GM19467 (cell line): ENCODE measurements around the gene LATS1.
"Not testable (repeated sequence)": the region's sequence is repeated elsewhere in the genome, so short reads cannot be mapped to it uniquely, and the experiment has no call there.

ENCODE experiments used
- ATAC-seq: cut with Tn5 transposase; IDR thresholded peaks from one replicate; pipeline ENCODE4 v1.9.1; 2021; ENCODE audit warnings: mild to moderate bottlenecking, moderate library complexity; ENCODE audit not compliant: unreplicated experiment

Gene LATS1

DNA sequence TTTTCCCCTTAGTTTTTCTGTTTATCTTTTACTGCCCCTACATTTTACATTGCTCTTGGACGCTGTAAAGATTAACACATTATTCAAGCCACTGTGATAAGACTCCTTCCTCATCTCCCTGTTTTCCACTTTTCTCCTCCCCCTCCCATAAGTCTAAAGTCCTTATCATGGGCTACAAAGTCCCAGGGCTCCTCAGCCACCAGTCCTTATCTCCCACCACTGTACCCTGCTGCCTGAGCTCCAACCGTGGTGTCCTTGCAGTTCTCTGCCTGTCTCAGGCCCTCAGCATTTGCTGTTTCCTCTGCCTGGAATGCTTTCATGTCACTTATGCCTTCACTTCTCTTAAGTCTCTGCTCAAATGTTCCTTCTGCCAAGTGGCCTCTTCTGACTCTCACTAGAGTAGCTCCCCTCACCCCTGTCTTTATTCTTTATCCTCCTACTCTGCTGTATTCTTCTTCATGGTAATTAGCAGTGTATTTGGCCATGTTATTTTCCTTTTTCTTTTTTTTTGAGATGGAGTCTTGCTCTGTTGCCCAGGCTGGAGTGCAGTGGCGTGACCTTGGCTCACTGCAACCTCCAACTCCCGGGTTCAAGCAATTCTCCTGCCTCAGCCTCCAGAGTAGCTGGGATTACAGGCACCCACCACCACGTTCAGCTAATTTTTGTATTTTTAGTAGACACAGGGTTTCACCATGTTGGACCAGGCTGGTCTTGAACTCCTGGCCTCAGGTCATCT lies 10.8 kb upstream of the LATS1 start:
- no peak for ATAC-seq

DNA sequence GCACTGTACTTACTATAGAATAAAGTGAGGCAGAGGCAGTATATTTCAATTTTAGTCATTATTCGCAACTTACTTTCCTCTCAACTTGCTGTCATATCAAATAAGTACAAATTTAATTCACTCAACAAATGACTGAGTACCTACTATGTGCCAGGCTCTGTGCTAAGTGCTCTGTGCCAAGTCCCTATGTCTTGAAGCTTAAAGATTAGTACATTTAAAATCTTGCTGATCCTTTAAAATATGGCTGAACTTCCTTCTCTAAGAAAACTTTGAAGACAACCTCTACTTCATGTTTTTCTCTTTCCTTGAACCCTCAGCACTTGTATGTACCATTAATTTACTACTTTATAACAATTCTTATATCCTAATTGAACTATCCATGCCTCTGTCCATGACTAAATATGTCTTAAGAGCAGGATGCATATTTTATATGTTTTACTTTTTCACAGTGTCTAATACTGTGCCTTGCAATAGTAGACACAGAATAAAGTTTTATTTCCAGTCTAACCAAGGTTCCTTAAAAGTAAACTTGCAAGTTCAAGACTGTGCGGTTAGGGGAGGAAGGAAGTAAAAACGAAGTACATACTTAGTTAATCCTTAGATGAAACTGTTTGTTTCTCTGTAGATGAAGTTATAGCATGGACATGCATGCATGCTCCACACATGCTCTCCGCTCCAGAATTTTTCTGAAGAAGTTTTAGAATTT lies 10.0 kb upstream of the LATS1 start:
- ATAC-seq = no peak

DNA sequence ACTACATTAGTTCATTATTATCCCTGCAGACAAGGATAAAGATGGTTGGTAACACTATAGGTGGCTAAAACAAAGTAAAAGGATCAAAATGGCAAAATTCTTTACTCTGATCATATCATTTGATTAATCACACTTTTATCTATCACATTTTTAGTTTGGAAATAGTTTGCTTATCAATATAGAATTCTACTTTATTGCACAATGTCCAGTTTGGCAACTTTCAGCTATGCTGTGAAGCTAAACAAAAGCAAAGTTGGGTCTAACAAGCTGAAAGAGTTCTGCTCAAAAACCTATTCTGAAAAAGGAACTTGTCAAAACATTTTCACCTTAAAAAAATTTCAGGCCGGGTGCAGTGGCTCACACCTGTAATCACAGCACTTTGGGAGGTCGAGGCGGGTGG lies 7.9 kb upstream of the LATS1 start:
- no peak for ATAC-seq

DNA sequence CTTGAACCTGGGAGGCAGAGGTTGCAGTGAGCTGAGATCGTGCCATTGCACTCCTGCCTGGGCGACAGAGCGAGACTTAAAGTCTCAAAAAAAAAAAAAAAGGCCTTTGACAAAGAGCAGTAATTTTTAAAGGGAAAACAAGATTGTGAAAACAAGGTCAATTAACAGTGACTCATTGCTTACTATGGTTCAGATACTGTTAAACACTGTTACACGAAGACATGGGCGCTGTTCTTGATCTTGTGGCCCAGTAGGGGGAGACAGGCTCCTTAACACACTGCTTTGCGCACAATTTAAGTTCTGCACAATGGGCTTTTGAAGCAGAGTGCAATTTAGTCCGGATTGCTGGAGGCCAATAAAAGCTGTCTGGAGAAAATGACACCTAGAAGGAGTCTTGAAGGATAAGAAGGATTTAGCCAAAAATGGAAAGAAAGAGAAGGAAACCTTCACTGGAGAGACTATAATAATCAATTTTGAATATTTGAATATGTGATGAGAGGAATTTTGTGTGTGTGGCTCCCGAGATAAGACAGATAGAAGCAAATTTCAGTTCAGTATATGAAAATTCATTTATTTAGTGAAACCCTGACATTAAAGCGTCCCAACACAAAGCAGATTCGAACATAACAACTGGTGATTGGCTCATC lies 6.0 kb upstream of the LATS1 start:
- no peak for ATAC-seq

DNA sequence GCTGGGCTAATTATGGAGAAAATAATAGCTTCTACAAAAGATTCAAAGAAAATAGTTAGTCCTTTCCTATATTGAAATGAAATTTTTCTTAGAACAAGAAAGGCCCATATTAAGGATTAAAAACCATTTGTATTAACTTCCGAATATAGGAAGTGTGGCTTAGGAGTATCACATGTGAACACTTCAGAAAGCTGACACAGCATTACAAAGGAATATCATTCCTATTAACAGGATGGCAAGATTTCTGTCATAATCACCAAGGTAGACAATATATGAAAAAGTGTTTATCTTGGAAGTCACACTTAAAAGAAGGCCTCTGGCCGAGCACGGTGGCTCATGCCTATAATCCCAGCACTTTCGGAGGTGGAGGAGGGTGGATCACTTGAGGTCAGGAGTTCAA lies 5.4 kb upstream of the LATS1 start:
- ATAC-seq = no peak

DNA sequence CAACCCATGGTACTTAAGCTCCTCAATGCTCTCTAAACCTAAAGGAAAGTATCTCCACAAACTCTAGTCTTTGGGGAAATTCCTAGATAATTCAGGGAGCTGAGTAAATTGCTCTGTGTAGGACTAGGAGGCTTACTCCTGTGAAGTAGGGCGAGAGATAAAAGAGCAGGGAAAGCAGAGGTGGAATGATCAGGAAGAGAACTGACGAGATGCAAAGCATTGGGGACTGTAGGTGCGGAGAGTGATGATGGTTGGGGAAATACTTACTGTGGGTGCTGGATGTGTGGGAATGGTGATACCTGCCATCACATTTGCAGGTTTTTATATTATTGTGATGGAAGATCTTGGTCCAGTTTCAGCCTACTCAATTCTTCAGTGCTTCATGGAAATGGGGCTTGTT lies 1.6 kb upstream of the LATS1 start:
- ATAC-seq = no peak

DNA sequence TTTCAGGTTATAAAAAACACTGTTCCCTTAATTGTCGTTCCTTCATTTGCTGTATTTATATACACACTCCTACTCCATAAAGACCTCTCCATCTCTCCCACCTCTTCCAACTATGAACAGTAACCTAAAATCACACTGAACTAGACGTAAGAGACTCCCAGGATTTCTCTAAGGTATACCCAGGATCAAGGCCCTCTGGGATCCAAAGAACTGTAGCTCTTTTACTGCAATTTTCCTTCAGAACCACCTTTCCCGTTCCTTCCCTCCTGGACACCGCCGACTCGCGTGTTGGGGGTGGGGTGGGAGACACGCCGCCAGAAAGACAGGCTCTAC lies 680 bp downstream of the LATS1 start:
- ATAC-seq = peak; percentile 2

DNA sequence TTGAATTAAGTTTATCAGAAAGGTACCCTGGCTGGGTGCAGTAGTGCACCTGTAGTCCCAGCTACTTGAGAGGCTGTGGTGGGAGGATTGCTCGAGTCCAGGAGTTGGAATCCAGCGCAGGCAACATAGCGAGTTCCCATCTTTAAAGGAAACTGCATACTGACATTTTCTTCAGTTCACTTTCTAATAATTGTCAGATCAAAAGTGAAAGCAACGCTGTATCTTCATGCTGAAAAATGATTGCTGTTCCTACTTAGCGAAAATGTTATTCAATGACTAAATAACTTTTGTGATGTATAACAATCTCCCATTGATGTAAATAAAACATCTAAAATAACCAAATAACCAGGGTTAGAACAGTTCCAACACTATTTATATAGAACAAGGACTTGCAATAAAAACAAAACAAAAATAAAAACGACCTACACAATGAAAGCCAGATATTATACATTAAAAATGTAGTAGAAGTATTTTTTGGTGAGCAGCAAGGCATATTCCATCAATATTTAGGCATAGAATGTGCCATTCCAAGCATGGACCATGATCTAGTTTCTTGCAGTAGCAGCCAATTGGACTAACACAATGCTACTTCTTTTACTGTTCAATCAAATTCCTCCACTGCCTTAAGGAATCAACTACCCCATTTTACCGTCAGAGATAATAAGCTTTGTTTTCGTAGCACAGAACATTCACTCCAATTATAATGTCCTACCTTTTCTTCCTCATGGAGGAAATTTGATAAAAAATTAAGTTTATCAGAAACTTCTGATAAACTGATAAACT lies 1.5 kb downstream of the LATS1 start:
- ATAC-seq = no peak

DNA sequence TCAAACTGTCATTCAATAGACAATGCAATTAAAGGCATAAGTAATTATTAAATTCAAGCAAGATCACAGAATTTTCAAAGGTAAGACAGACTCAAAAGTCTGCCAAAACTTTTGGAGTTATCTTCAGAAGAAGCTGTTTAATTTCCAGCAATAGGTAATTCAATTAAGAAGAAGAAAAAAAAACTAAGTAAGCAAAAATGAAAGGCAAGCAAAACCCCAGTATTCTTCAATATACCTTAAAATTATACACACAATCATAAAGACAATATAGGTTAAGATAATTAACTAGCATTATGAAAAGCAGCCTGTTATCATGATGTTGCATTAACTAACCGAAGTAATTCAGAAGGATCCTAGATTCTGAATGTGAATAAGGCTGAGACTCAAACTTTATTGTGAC lies 3.5 kb downstream of the LATS1 start:
- ATAC-seq = no peak

DNA sequence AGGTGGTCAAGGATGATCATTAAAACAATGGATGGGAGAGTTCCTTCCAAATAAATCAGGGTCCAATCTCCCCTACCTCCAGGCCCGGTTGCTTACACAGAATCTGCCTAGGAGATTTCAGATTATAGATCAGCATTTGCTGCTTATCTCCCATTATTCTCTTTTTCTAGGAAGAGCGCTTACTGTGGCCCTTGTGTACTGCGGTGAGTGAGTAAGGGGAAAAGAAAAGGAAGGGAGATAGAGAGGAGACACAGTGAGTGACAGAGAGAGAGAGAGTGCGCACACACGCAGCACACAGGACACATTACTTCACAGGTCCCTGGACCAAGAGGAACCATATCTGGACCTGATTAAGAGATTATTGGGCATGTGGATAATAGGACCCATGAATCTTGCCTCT lies 6.2 kb downstream of the LATS1 start:
- no peak for ATAC-seq

DNA sequence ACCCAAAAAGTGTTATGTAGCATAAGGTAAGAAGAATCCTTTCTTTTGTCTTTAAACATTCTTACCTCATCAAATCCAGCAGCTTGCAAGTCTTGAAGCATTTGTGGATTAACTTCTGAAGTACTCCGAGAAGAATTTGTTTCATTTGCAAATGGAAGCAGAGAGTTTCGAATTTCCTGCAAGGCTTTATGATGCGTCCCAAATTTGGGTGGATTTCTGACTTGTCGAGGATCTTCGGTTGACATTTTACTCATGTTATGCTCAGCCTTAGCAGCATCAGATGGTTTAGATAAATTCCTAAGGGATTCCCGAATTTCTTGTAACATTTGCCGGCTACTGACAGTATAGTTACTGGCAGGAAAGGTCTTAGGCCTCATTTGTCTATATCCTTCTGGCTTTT lies 16.2 kb downstream of the LATS1 start:
- ATAC-seq = no peak

DNA sequence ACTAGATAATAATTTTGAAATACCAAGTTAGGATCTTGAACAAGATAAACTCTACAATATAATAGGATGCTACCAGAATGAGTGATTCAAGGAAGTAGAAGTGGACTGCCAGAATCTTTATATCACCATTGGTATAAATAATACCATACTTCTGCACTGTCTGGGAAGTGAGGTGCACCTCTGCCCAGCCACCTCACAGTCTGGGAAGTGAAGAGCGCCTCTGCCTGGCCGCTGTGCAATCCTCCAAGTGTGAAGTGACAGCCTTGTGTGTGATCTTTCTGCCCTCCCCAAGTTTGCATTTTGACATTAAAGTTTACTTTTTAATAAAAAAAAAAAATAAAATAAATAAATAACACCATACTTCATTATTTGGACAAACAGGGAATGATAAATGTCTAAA lies 18.8 kb downstream of the LATS1 start:
- no peak for ATAC-seq

DNA sequence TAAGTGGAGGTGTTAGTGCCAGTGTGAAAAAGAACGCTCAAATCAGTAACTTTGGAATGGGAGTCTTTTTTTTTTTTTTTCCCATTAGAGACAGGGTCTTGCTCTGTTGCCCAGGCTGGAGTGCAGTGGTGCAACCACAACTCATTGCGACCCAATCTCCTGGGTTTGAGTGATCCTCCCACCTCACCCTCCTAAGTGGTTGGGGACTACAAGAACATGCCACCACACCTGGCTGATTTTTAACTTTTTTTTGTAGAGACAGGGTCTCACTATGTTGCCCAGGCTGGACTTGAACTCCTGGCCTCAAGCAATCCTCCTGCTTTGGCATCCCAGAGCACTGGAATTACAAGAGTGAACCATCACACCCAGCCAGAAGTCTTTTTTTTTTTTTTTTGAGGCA lies 19.7 kb downstream of the LATS1 start:
- ATAC-seq = no peak

DNA sequence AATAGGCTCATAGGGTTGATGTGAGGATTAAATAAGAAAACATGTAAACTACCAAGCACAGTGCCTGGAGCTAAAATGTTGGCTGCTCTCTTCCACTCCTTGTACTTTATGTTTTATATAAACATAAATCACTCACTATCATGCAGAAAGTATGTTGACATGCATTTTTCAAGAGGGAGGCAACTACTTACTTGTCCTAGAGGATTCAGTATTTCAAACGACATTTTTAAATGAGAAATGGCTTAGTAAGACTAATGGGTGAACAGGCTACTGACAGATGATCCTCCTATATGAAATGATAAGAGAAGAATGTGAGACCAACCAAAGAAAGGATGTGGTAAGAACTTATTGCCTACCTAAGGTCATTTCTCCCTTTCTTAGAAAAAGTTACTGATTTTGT lies 21.0 kb downstream of the LATS1 start:
- ATAC-seq = no peak

DNA sequence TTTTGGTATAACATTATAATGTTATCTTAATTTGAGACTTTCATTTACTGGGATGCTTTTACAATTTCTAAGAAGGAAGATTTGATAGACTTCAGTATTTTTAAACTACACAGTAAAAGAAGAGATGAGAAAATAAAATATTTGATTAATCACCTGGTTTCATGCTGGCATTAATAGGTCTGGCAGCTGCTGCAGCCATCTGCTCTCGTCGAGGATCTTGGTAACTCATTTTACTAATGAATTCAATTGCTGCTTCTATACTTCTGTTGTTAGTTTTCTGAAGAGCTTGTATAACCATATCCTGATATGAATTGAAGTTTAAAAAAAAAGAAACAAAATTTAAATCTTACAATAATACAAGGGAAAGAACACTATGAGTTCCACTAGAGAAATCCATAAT lies 23.0 kb downstream of the LATS1 start:
- ATAC-seq = no peak

DNA sequence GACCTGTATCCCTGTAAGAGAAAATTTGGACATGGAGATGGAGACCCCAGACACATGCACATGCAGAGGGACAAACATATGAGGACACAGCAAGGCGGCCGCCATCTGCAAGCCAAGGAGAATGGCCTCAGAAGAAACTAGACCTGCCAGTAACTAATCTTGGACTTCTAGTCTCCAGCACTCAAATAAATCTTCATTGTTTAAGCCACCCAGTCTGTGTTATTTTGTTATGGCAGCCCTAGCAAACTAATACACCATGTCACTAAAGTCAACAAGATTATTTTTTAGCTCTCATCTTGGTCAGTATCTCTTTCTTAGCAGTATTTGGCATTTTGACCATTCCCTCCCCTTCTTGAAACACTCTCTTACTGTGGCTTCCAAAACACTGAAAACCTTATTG lies 26.7 kb downstream of the LATS1 start:
- ATAC-seq = no peak

DNA sequence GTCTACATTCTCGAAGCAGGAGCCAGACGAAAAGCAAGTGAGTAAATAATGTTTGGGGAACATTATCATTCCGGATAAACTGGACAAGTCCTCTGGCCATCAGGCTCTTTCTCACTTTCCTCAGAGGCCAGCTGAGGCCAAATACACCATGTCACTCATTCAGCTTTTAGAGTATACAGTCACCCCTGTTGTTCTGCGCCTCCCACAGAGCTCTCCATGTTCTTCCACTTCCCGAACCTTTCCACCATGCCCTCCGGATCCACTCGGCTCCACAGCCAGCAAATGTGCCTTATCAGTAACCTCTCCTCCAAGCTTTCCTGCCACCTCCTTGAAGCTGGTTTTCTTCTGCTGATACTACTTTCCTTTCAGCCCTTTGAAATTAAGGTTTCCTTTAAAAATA lies 31.7 kb downstream of the LATS1 start:
- no peak for ATAC-seq

DNA sequence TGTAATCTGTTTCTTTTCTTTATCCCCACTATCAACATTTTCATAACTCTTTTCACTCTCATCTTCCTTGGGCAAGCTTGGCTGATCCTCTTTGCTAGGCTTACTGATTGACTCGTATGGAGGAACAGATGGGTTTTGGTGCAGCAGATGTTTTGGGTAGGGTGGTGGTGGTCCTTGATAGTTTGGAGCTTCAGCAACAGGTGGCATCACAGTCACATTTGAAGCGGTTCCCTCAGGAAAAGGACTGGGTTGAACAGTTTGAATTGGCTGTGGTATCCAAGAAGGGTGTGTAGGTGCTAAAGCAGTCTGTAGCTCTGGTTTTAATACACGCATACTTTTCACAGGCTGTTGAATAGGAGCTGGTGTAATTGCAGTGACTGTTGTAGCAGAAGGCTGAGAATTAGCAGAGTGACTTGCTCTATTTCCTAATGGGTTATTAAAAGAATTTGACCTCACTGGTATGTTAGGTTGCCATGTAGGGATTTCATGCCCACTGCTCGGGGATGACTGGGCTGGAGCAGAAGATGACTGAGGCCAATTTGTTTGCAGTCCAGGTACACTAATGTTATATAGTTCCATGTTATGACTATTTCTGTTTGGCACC lies 34.5 kb downstream of the LATS1 start:
- no peak for ATAC-seq

DNA sequence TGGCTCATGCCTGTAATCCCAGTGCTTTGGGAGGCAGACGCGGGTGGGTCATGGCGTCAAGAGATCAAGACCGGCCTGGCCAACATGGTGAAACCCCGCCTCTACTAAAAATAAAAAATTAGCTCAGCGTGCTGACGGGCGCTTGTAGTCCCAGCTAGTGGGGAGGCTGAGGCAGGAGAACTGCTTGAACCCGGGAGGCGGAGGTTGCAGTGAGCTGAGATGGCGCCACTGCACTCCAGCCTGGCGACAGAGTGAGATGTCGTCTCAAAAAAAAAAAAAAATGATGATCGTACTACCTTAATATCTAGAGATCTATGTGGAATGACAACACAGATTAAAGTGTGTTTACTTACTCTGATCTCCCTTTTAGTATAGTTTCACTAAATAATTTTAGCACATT lies 36.1 kb downstream of the LATS1 start:
- not testable (repeated sequence) for ATAC-seq

DNA sequence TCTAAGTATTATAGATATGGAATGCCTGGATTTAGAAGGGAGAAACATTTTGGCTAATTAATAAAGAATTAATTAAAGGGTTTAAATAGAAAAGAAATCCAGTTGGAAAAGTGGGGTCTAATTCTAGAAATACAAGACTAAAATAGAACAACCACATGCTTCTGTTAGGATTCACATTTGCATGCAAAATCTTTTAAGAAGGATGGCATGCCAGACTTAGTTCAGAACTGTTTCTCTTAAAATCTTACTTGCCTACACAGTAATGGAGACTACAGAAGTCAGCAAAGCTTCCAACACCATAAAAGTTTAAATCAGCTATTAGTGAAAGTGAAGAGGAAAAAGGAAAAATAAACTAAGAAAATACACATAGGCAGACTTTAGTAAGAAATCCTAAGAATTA lies 36.7 kb downstream of the LATS1 start:
- ATAC-seq = no peak

DNA sequence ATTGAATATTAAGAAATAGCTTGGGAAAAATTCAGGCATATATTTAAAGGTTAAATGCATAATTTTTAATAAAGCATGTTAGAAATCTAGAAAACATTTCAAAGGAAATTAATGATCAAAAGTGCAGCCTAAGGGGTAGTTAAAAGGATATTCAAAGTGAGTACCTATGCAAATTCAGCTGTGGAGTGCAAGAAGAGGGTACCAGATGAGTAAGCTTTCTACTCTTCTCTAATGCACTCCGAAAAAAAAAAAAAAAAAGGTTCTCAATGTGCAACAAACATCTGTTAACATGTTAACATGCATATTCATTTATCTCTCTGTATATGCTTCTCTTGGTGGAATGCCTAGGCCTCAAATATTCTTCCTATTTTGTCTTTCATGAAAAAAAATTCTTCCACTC lies 37.4 kb downstream of the LATS1 start:
- ATAC-seq = no peak
